Tibial nerve (tissue), 4 donors: Measurements from ENCODE around the gene SLC25A34. TPM values are rescaled to one million over a fixed set of nuclear protein-coding genes. Genes with fewer than 3 reads are reported as not detected.
A peak's percentile ranks its signal among the peaks of the same experiment; 100 is the strongest.

Source experiments
- DNase-seq, 2 donors: peaks; one replicate each; pipeline ENCODE4 v3.0.0-alpha.2; 2019; ENCODE audit warnings: low spot score in 2 of 2
- H3K27ac ChIP-seq, 4 donors: fragments of 200-600 bp; sonication (generic) in 3 of 4; one replicate each; pipeline ENCODE4 v1.5.1; 2017 to 2019; ENCODE audit warnings: mild to moderate bottlenecking in 1 of 4
- H3K27me3 ChIP-seq, 2 donors: fragments of 200-600 bp; sonication (generic) in 1 of 2; one replicate each; pipeline versions ENCODE4 v1.5.1 to v1.6.0; 2017 to 2019
- H3K36me3 ChIP-seq, 3 donors: fragments of 200-600 bp; sonication (generic); one replicate each; pipeline ENCODE4 v1.5.1; 2018 to 2019
- H3K4me1 ChIP-seq, 4 donors: fragments of 200-600 bp; sonication (generic) in 3 of 4; one replicate each; pipeline ENCODE4 v1.5.1; 2017 to 2019
- H3K4me3 ChIP-seq, 4 donors: fragments of 200-600 bp; sonication (generic) in 3 of 4; one replicate each; pipeline ENCODE4 v1.5.1; 2017 to 2019; ENCODE audit warnings: mild to moderate bottlenecking in 1 of 4, moderate library complexity in 1 of 4
- H3K9me3 ChIP-seq, 4 donors: fragments of 200-600 bp; sonication (generic) in 3 of 4; one replicate each; pipeline ENCODE4 v1.5.1; 2017 to 2019
- CTCF ChIP-seq, 5 experiments: fragments of 200-600 bp in 3 of 5; fragments of 450-650 bp in 2 of 5; sonication (generic) in 3 of 5; IDR thresholded peaks; one replicate each; pipeline ENCODE4 v1.5.1; 2016 to 2019; ENCODE audit warnings: antibody characterized with exemption in 5 of 5, mild to moderate bottlenecking in 3 of 5, moderate library complexity in 2 of 5
- EP300 ChIP-seq, 2 donors: sonication (generic); formaldehyde crosslinking; IDR thresholded peaks; one replicate each; pipeline ENCODE4 v1.6.1; 2017; ENCODE audit warnings: antibody characterized with exemption in 2 of 2, mild to moderate bottlenecking in 1 of 2
- POLR2A ChIP-seq, 2 donors: fragments of 450-650 bp; IDR thresholded peaks; one replicate each; pipeline ENCODE4 v1.6.1; 2017; ENCODE audit warnings: antibody characterized with exemption in 2 of 2, mild to moderate bottlenecking in 2 of 2, moderate library complexity in 2 of 2
- WGBS, 2 donors: methylation state at CpG; one replicate each; pipeline ENCODE4 v1.1.5; 2018; 5-methylcytosine and 5-hydroxymethylcytosine counted together
- total RNA-seq, 4 donors: library from RNA; depleted of rRNA; stranded (reverse); fragments of >200 nt; gene quantifications; one replicate each; pipeline ENCODE4 v1.1.0, GENCODE V29; 2016

SLC25A34 gene
- 10 to 100 TPM in 1 of 4 donors, 1 to 10 TPM in 3; 2.8 to 23.7 (median 3.3) TPM for total RNA-seq

- Histone ChIP-seq H3K27me3 (no peaks in the 10 kb centered on the region), H3K9me3 (no peaks in the 10 kb centered on the region), H3K27ac (peak within 1 kb of the TSS; percentile 71 to 82 (median 76)), H3K4me3 (peak within 1 kb of the TSS in 1 of 4 donors; percentile 5), H3K36me3 (peaks cover 0 to 71% (median 18%) of the 10 kb centered on the region in 3 donors), H3K4me1 (peaks cover 0 to 40% (median 13%) of the 10 kb centered on the region in 4 donors)
- WGBS, 2 donors, result 78 to 82% methylated on average over 16 to 34 of the region's 35 CpGs
- DNase-seq, result no peak
- no peak for TF ChIP-seq POLR2A (IDR thresholded peaks at IDR 0.05)
- peak in 1 of 2 donors; percentile 38 for TF ChIP-seq EP300 (IDR thresholded peaks at IDR 0.05)
- TF ChIP-seq CTCF (IDR thresholded peaks at IDR 0.05), result no peak
These were observed at the start of gene SLC25A34 for GRCh38 chr1:15736038-15736891. TSS of gene SLC25A34 (plus strand) at chr1:15736258. CDS start at chr1:15736486, 228 bp downstream.

- Histone ChIP-seq H3K4me1 (peaks cover 0 to 64% (median 30%) of the 10 kb centered on the region in 4 donors), H3K27me3 (no peaks in the 10 kb centered on the region), H3K36me3 (peaks cover 0 to 10% (median 0%) of the 10 kb centered on the region in 3 donors), H3K27ac (peak overlapping the region in 1 of 4 donors; percentile 14), H3K9me3 (no peaks in the 10 kb centered on the region), H3K4me3 (no peak overlapping the region)
- 85 to 91% methylated on average over 2 of the region's 2 CpGs for WGBS, 2 donors
- DNase-seq, result no peak
- TF ChIP-seq CTCF (IDR thresholded peaks at IDR 0.05) (no peak), EP300 (IDR thresholded peaks at IDR 0.05) (no peak), POLR2A (IDR thresholded peaks at IDR 0.05) (no peak)
These were observed 48.6 kb upstream of the SLC25A34 start for GRCh38 chr1:15687446-15687845.

GRCh38 chr1:15690317-15690716 lies 45.7 kb upstream of the SLC25A34 start:
- H3K4me3 ChIP-seq, result no peak overlapping the region
- WGBS, 2 donors, result 93% methylated on average over 6 of the region's 6 CpGs
- peaks cover 0 to 66% (median 27%) of the 10 kb centered on the region in 4 donors for H3K4me1 ChIP-seq
- peaks cover 0 to 10% (median 0%) of the 10 kb centered on the region in 3 donors for H3K36me3 ChIP-seq
- H3K27me3 ChIP-seq, result no peaks in the 10 kb centered on the region
- H3K27ac ChIP-seq, result no peak overlapping the region
- no peak for DNase-seq
- H3K9me3 ChIP-seq, result no peaks in the 10 kb centered on the region
- TF ChIP-seq EP300 (IDR thresholded peaks at IDR 0.05) (no peak), CTCF (IDR thresholded peaks at IDR 0.05) (no peak), POLR2A (IDR thresholded peaks at IDR 0.05) (no peak)

GRCh38 chr1:15691434-15692032 lies 44.5 kb upstream of the SLC25A34 start:
- peak overlapping the region in 3 of 4 donors; percentile 4 to 27 (median 26) for H3K27ac ChIP-seq
- DNase-seq, result no peak
- peaks cover 0 to 17% (median 0%) of the 10 kb centered on the region in 3 donors for H3K36me3 ChIP-seq
- TF ChIP-seq POLR2A (IDR thresholded peaks at IDR 0.05) (no peak), EP300 (IDR thresholded peaks at IDR 0.05) (no peak), CTCF (IDR thresholded peaks at IDR 0.05) (no peak)
- no peaks in the 10 kb centered on the region for H3K9me3 ChIP-seq
- no peak overlapping the region for H3K4me3 ChIP-seq
- no peaks in the 10 kb centered on the region for H3K27me3 ChIP-seq
- peaks cover 0 to 63% (median 18%) of the 10 kb centered on the region in 4 donors for H3K4me1 ChIP-seq
- 50 to 67% methylated on average over 11 of the region's 11 CpGs for WGBS, 2 donors
